Hematopoietic multipotent progenitor cell treated with erythropoietin and hydrocortisone succinate and interleukin-3 and kit ligand, for 15 days (in vitro differentiated cells): ENCODE data around the gene TTL.
"Not testable (repeated sequence)": the region's sequence is repeated elsewhere in the genome, so short reads cannot be mapped to it uniquely, and the experiment has no call there.

Experiments
- DNase-seq: peaks from one replicate; pipeline ENCODE4 v3.0.0-alpha.2; 2015; ENCODE audit warnings: low spot score

TTL gene

GRCh38 chr2:112520234-112520783, 38.4 kb downstream of the TTL start:
- no peak for DNase-seq

- no peak for DNase-seq
These were observed 41.4 kb downstream of the TTL start for GRCh38 chr2:112523291-112523777.

DNA sequence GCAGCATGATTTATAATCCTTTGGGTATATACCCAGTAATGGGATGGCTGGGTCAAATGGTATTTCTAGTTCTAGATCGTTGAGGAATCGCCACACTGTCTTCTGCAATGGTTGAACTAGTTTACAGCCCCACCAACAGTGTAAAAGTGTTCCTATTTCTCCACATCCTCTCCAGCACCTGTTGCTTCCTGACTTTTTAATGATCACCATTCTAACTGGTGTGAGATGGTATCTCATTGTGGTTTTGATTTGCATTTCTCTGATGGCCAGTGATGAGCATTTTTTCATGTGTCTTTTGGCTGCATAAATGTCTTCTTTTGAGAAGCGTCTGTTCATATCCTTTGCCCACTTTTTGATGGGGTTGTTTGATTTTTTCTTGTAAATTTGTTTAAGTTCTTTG, 42.3 kb downstream of the TTL start:
- DNase-seq: not testable (repeated sequence)

DNA sequence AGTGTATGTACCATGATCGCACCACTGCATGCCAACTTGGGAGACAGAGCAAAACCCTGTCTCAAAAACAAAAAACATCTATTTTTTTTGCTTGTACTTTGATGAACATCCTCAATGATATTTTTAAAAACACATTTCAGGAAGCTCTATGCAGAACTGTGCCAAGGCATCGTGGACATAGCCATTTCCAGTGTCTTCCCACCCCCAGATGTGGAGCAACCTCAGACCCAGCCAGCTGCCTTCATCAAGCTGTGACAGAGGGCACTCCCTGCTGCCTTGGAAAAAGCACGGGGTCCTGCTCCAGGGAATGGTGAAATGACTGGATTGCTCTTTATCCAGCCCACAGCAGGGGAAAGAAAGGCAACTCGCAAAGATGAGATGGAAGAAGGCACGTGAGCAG, 46.6 kb downstream of the TTL start:
- DNase-seq: no peak

DNA sequence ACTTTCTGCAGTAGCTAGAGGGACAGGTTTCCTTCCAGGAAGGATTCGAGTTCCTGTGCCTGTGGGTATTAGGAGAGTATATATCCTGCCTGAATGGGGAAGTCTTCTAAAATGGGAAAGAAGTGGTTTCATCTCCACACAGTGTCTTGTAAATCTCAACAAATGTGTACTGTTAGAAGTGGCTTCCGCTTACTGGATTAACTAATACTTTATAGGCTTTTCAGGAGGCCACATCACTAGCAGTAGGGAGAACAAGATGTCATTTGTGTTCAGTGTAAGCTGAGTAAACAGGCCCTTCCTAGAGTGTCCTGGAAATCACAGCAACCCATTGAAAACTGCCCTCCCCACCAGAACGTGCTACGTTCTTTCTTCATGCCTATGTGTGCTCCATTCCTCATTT, 47.8 kb downstream of the TTL start:
- DNase-seq: no peak

DNA sequence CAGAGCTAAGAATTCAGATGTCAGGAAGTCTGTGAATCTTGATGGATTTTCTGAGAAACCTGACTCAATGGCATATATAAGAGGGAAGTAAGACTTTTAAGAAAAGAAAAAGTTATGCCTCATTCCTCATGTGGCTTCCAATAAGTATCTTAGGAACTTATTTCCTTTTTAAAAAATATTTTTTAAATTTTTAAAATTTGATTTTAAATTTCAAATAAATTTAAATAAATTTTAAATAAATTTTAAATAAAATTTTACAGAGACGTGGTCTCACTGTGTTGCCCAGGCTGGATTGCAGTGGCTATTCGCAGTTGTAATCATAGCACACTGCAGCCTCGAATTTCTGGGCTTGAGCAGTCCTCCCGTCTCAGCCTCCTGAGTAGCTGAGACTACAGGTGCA, 48.8 kb downstream of the TTL start:
- DNase-seq: no peak

- DNase-seq: no peak
These were observed 52.9 kb downstream of the TTL start for GRCh38 chr2:112534826-112535225.

GRCh38 chr2:112536665-112537064, 54.7 kb downstream of the TTL start:
- DNase-seq: not testable (repeated sequence)

DNA sequence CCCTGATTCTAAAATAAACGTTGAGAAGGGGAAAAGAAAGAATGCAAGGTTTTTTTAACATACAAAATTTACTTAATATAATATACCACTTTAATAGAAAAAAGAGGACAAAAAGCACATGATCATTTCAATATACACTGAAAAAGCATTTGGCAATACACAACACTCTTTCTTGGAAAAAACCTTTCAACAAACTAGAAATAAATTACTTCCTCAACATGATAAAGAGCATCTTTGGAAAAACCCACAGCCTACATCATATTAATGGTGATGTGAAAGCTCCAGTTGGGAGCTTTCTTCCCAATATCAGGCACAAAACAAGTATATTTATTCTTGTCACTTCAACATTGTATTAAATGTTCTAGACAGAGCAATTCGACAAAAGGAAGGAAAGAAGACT, 57.4 kb downstream of the TTL start:
- DNase-seq: no peak

- DNase-seq: no peak
These were observed 59.0 kb downstream of the TTL start for GRCh38 chr2:112540906-112541305.

- DNase-seq: peak; percentile 11
These were observed 59.6 kb downstream of the TTL start for GRCh38 chr2:112541315-112542122.

DNA sequence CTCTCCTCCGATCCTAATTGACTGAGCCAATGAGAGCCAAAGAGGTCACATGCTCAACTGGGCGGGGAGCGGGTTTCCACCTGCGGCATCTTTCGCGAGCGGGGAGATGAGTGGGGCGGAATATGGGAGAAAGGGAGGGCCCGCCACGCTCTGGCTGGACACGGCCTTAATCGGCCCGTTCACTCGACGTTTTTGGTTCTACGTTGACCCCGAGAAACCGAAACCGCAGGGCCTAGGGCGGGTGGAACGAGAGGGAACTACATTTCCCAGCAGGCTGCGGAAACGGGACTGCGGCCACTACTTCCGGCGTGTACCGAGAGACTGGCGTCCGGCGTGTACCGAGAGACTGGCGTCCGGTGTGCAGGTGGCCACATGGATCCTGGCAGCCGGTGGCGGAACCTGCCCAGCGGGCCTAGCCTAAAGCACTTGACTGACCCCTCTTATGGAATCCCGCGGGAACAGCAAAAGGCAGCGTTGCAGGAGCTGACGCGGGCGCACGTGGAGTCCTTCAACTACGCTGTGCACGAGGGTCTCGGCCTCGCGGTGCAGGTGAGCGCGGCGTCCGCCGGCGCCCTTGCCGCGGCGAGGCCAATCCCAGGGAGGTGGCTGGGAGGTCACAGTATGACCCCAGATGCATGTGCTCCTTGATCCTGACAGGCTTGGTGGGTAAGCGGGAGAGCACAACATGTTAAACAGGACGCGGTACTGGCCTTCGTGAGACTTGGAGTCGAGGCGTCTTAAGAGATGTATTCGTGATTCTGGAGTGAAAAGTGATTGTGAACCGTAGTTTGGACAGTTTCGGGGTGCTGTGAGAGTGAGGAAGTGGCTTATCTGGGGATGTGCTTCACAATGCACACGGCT, 60.4 kb downstream of the TTL start, which contains the start of gene POLR1B:
POLR1B (plus strand) TSS at position 343 of the 861 bp plus-strand sequence; CDS start at position 373, 30 bp downstream.
- peak; percentile 76 for DNase-seq

- DNase-seq: peak; percentile 22
These were observed 61.2 kb downstream of the TTL start for GRCh38 chr2:112542984-112543661.

DNA sequence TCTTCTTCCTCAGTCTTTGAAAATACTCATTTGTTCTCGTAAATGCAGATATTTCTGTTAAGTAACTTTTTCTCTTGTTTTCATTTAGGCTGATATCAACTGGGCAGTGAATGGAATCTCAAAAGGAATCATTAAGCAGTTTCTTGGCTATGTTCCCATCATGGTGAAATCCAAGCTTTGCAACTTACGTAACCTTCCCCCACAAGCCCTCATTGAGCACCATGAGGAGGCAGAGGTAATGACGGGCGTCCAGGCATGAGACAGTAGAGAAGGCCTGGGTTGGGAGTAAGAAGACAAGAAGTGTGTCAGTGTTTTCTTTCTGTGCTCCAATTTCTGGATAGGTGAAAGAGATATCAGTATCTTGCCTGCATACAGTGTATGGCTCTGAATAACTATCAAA, 65.4 kb downstream of the TTL start:
- no peak for DNase-seq

DNA sequence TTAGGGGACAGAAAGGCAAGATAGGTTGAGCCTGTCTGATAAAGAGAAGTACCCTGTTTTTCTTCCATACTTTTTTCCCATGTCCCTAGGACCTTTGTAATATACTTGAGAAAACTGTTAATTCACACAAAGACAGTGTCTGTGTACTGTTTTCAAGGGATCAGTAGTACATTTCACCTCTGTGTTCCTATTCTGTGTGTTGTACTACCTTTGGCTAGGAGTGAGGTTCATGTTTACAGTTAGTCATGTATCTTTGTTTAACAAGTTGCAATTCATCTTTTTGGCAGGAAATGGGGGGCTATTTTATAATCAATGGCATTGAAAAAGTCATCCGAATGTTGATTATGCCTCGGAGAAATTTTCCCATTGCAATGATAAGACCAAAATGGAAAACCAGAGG, 67.0 kb downstream of the TTL start:
- DNase-seq: no peak

DNA sequence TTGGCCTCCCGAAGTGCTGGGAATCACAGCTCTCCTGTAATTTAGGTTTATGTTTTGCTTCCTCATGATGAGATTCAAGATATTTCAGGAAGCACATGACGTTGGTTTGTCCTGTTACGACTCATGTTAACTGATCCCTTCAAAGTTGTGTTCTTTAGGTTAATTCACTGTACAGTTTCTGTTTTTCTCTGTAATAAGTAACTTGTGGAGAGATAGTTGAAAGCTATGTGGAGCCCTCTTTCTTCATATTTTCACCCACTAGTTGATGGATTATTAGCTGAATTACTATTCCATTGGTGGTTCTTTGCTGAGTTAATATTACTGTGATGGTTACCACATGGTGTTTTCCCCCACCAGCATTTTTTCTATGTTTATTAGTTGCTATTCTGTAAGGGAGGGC, 84.1 kb downstream of the TTL start:
- DNase-seq: no peak

DNA sequence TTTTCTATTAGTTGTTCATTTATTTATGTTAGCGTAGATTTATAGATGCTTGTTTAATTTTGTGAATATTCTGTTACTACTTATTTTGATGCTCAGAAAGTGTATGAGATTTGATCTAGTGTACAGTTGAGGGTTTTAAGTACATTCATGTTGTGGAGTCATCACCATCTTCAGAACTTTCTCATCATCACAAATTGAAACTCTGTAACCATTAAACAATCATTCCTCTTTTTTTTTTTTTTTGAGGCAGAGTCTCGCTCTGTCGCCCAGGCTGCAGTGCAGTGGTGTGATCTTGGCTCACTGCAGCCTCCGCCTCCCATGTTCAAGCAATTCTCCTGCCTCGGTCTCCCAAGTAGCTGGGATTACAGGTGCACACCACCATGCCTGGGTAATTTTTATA, 84.6 kb downstream of the TTL start:
- DNase-seq: not testable (repeated sequence)

- no peak for DNase-seq
These were observed 90.0 kb downstream of the TTL start for GRCh38 chr2:112572005-112572404.

- DNase-seq: no peak
These were observed 95.8 kb downstream of the TTL start for GRCh38 chr2:112577756-112578155.

- peak; percentile 8 for DNase-seq
These were observed 97.3 kb downstream of the TTL start for GRCh38 chr2:112579241-112579640.

DNA sequence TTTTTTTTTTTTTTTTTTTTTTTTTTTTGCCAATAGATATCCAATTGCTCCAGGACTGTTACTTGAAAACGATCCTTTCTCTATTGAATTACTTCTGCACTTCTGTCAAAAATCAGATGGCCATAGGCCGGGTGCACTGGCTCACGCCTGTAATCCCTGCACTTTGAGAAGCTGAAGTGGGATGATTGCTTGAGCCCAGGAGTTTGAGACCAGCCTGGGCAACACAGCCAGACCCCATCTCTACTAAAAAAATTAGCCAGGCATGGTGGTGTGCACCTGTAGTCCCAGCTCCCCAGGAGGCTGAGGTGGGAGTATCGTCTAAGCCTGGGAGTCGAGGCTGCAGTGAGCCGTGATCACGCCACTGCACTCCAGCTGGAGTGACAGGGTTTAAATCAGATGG, 98.1 kb downstream of the TTL start:
- no peak for DNase-seq

GRCh38 chr2:112582314-112582746, 100.4 kb downstream of the TTL start:
- DNase-seq: peak; percentile 80
